ENCODE results near the gene KCNJ14. TPM values are rescaled to one million over a fixed set of nuclear protein-coding genes. Genes with fewer than 3 reads are reported as not detected.

KCNJ14 gene
- total RNA-seq, 2 experiments from 2014 or later: 1.4 to 1.5 TPM

- Mint-ChIP-seq H3K27ac (no peak overlapping the region), H3K27me3 (ENCODE audit: low read depth) (no peaks in the 10 kb centered on the region), H3K9me3 (ENCODE audit: insufficient read depth) (no peaks in the 10 kb centered on the region), H3K4me1 (ENCODE audit: low read depth) (peaks cover 18% of the 10 kb centered on the region), H3K4me3 (no peak overlapping the region), H3K36me3 (ENCODE audit: low read depth) (no peaks in the 10 kb centered on the region)
- ChIA-PET POLR2A (interaction anchor here (0.5 kb wide), 1 partner anchor 1164 kb away, joined by 3 read pairs; the partner anchor contains the start of gene DHX34), CTCF (interaction anchor here (1.4 to 3.5 kb wide), 4 partner anchors 8 to 95 kb away, joined by 3 to 18 read pairs (median 6); no protein-coding TSS in a partner anchor)
- DNase-seq (peak; percentile 86), ATAC-seq (peak; percentile 78)
Measured at GRCh38 chr19:48513289-48514122, 58.1 kb downstream of the KCNJ14 start.

- H3K27ac Mint-ChIP-seq: no peak overlapping the region
Measured at GRCh38 chr19:48514123-48514458, 58.7 kb downstream of the KCNJ14 start.

GRCh38 chr19:48516536-48516935 lies 61.2 kb downstream of the KCNJ14 start:
- ATAC-seq: no peak
- H3K27me3 Mint-ChIP-seq (ENCODE audit: low read depth): no peaks in the 10 kb centered on the region
- ChIA-PET POLR2A (no interaction called here), CTCF (interaction anchor here (1.1 to 1.7 kb wide), 2 partner anchors 27 to 93 kb away, joined by 3 to 5 read pairs; no protein-coding TSS in a partner anchor)
- no peak for DNase-seq
- no peak overlapping the region for H3K4me3 Mint-ChIP-seq
- H3K4me1 Mint-ChIP-seq (ENCODE audit: low read depth): peaks cover 8% of the 10 kb centered on the region
- H3K36me3 Mint-ChIP-seq (ENCODE audit: low read depth): no peaks in the 10 kb centered on the region
- H3K9me3 Mint-ChIP-seq (ENCODE audit: insufficient read depth): no peaks in the 10 kb centered on the region
- H3K27ac Mint-ChIP-seq: no peak overlapping the region

More at GRCh38 chr19:48514123-48514458, 58.7 kb downstream of the KCNJ14 start:
- DNase-seq: no peak
- Mint-ChIP-seq H3K36me3 (ENCODE audit: low read depth) (no peaks in the 10 kb centered on the region), H3K27me3 (ENCODE audit: low read depth) (no peaks in the 10 kb centered on the region), H3K4me3 (no peak overlapping the region), H3K4me1 (ENCODE audit: low read depth) (peaks cover 18% of the 10 kb centered on the region), H3K9me3 (ENCODE audit: insufficient read depth) (no peaks in the 10 kb centered on the region)
- no peak for ATAC-seq
- CTCF ChIA-PET: interaction anchor here (1.4 to 3.5 kb wide), 4 partner anchors 9 to 95 kb away, joined by 3 to 18 read pairs (median 6); no protein-coding TSS in a partner anchor
- POLR2A ChIA-PET: no interaction called here

Other genes with a start within 250 kb of the KCNJ14 start
- gene CARD8, start 199.7 kb upstream of the KCNJ14 start, total RNA-seq: 100 to 1,000 TPM; 180 to 185 TPM
- gene ZNF114, start 185.5 kb upstream of the KCNJ14 start, total RNA-seq: under 1 TPM; 0.44 to 0.45 TPM
- 100 to 1,000 TPM; 300 to 320 TPM for gene EMP3, start 130.0 kb upstream of the KCNJ14 start, total RNA-seq
- 10 to 100 TPM; 17.1 to 19.4 TPM for gene TMEM143, start 91.6 kb upstream of the KCNJ14 start, total RNA-seq
- not detected for gene SYNGR4, start 91.2 kb upstream of the KCNJ14 start, total RNA-seq
- gene KDELR1, start 64.0 kb upstream of the KCNJ14 start, total RNA-seq: 10 to 100 TPM; 70.3 to 71.3 TPM
- gene GRIN2D, start 61.9 kb upstream of the KCNJ14 start, total RNA-seq: under 1 TPM; 0.05 to 0.08 TPM
- gene GRWD1, start 9.6 kb upstream of the KCNJ14 start, total RNA-seq: 10 to 100 TPM; 46.4 to 50.4 TPM
- 10 to 100 TPM; 48.3 to 50.3 TPM for gene CYTH2, start 13.8 kb downstream of the KCNJ14 start, total RNA-seq
- gene LMTK3, start 56.3 kb downstream of the KCNJ14 start, total RNA-seq: 1 to 10 TPM; 2.8 to 3.7 TPM
- gene SULT2B1, start 96.6 kb downstream of the KCNJ14 start, total RNA-seq: not detected
- not detected for gene SPACA4, start 151.2 kb downstream of the KCNJ14 start, total RNA-seq
- gene FAM83E, start 159.5 kb downstream of the KCNJ14 start, total RNA-seq: 1 to 10 TPM; 1.7 to 2.3 TPM
- gene RPL18, start 163.6 kb downstream of the KCNJ14 start, total RNA-seq: 1,000 to 10,000 TPM; 1,371 to 1,433 TPM
- 10 to 100 TPM; 33.0 to 33.1 TPM for gene SPHK2, start 163.9 kb downstream of the KCNJ14 start, total RNA-seq
- 10 to 100 TPM; 17.3 to 18.3 TPM for gene DBP, start 181.8 kb downstream of the KCNJ14 start, total RNA-seq
- 1 to 10 TPM; 5.2 to 6.3 TPM for gene CA11, start 190.6 kb downstream of the KCNJ14 start, total RNA-seq
- under 1 TPM; 0.55 to 0.78 TPM for gene NTN5, start 217.4 kb downstream of the KCNJ14 start, total RNA-seq
- not detected for gene FUT2, start 240.4 kb downstream of the KCNJ14 start, total RNA-seq

Data from activated CD8-positive, alpha-beta T cell treated with anti-CD3 and anti-CD28 coated beads, Interleukin-2, amount 10 ng/mL, durations not matched to agents 7 days and 5 days (primary cell).